ENCODE data around the gene GMCL1. TPM values are rescaled to one million over a fixed set of nuclear protein-coding genes. Genes with fewer than 3 reads are reported as not detected.

Gene GMCL1
- total RNA-seq, 2 donors from 2014 or later = 19.7 to 25.5 TPM

DNA sequence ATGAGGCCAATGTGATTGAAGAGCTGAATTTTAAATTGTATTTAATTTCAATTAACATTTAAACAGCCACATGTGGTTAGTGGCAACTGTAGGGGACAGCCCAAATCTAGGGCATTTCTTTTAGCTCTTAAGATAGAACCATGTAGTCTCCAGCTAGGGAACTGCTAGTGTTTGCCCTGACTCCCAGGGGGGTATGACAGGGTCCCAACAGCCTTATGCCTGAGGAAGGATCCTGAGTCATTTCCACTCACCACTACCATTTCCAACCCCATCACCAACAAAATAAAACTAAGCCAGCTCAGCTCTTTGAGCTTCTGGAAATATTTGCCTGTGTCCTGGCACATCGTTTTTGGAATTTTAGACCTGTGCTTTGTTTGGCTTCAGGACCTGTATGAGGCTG, 13.7 kb upstream of the GMCL1 start:
- Histone ChIP-seq H3K27ac (ENCODE audit: low read depth, low read length) (no peak overlapping the region), H3K4me3 (ENCODE audit: low read length) (no peak overlapping the region), H3K36me3 (ENCODE audit: control insufficient read depth, insufficient read depth, low read length) (no peaks in the 10 kb centered on the region), H3K9me3 (ENCODE audit: control insufficient read depth, low read length) (no peaks in the 10 kb centered on the region), H3K4me1 (ENCODE audit: control insufficient read depth, insufficient read depth, low read length) (no peaks in the 10 kb centered on the region), H3K9ac (ENCODE audit: extremely low read depth, low read length, poor library complexity, severe bottlenecking) (no peak overlapping the region), H3K27me3 (ENCODE audit: control insufficient read depth, insufficient read depth, low read length, poor library complexity, severe bottlenecking) (no peaks in the 10 kb centered on the region)
- TF ChIP-seq, protein P1, sequence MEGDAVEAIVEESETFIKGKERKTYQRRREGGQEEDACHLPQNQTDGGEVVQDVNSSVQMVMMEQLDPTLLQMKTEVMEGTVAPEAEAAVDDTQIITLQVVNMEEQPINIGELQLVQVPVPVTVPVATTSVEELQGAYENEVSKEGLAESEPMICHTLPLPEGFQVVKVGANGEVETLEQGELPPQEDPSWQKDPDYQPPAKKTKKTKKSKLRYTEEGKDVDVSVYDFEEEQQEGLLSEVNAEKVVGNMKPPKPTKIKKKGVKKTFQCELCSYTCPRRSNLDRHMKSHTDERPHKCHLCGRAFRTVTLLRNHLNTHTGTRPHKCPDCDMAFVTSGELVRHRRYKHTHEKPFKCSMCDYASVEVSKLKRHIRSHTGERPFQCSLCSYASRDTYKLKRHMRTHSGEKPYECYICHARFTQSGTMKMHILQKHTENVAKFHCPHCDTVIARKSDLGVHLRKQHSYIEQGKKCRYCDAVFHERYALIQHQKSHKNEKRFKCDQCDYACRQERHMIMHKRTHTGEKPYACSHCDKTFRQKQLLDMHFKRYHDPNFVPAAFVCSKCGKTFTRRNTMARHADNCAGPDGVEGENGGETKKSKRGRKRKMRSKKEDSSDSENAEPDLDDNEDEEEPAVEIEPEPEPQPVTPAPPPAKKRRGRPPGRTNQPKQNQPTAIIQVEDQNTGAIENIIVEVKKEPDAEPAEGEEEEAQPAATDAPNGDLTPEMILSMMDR (conservative IDR thresholded peaks at IDR 0.05) = no peak
- Mint-ChIP-seq H3K4me1 (peaks cover 18% of the 10 kb centered on the region), H3K27me3 (ENCODE audit: insufficient read depth) (no peaks in the 10 kb centered on the region), H3K9me3 (no peaks in the 10 kb centered on the region), H3K27ac (peak overlapping the region; percentile 15), H3K36me3 (ENCODE audit: low read depth) (peaks cover 4% of the 10 kb centered on the region), H3K4me3 (no peak overlapping the region)
- WGBS, 2 experiments (ENCODE audit: insufficient coverage in 1 of 2, insufficient read length in 1 of 2) = 78% methylated on average over 1 of the region's 1 CpG; no CpG with 5 or more reads in 1 of the 2 experiments
- DNase-seq = no peak

DNA sequence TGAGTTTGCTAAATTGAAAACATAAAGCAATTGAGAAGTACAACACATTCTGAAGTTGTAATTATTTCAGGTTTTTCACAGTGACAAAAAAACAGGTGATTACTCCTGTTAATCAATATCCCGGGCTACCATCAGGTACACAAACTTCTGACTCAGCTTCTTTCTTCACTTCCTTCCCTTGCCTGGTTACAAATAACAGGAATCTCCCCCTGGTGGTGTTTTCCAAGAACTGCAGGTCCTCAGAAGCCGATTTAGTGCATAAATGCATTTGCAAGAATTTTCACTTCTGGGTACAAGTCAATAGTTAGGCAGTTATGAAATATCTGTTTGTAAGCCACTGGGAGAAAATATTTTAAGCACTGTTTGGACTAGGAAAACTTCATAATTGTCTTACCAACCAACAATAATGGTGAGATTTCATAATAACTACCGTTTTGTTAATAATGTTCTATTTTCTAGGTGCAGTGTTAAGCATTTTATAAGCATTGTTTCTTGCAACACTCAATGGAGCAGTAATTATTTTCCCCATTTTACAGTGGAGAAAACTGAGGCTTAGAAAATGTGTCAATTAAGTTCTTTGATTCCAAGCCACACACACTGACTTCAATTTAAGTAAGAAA, 12.4 kb upstream of the GMCL1 start:
- H3K9ac ChIP-seq (ENCODE audit: extremely low read depth, low read length, poor library complexity, severe bottlenecking) = no peak overlapping the region
- DNase-seq = peak; percentile 88
- 29 to 41% methylated on average over 1 to 3 of the region's 3 CpGs for WGBS, 2 experiments (ENCODE audit: insufficient coverage in 1 of 2, insufficient read length in 1 of 2)
- TF ChIP-seq, protein P1 (conservative IDR thresholded peaks at IDR 0.05) = peak; percentile 95
- no peaks in the 10 kb centered on the region for H3K36me3 ChIP-seq (ENCODE audit: control insufficient read depth, insufficient read depth, low read length)
- peaks cover 18% of the 10 kb centered on the region for H3K4me1 Mint-ChIP-seq
- no peaks in the 10 kb centered on the region for H3K27me3 Mint-ChIP-seq (ENCODE audit: insufficient read depth)
- no peaks in the 10 kb centered on the region for H3K9me3 ChIP-seq (ENCODE audit: control insufficient read depth, low read length)
- no peak overlapping the region for H3K4me3 ChIP-seq (ENCODE audit: low read length)
- peaks cover 15% of the 10 kb centered on the region for H3K36me3 Mint-ChIP-seq (ENCODE audit: low read depth)
- H3K27ac Mint-ChIP-seq = no peak overlapping the region
- no peak overlapping the region for H3K4me3 Mint-ChIP-seq
- H3K27ac ChIP-seq (ENCODE audit: low read depth, low read length) = no peak overlapping the region
- H3K27me3 ChIP-seq (ENCODE audit: control insufficient read depth, insufficient read depth, low read length, poor library complexity, severe bottlenecking) = no peaks in the 10 kb centered on the region
- H3K9me3 Mint-ChIP-seq = peaks cover 2% of the 10 kb centered on the region
- no peaks in the 10 kb centered on the region for H3K4me1 ChIP-seq (ENCODE audit: control insufficient read depth, insufficient read depth, low read length)

DNA sequence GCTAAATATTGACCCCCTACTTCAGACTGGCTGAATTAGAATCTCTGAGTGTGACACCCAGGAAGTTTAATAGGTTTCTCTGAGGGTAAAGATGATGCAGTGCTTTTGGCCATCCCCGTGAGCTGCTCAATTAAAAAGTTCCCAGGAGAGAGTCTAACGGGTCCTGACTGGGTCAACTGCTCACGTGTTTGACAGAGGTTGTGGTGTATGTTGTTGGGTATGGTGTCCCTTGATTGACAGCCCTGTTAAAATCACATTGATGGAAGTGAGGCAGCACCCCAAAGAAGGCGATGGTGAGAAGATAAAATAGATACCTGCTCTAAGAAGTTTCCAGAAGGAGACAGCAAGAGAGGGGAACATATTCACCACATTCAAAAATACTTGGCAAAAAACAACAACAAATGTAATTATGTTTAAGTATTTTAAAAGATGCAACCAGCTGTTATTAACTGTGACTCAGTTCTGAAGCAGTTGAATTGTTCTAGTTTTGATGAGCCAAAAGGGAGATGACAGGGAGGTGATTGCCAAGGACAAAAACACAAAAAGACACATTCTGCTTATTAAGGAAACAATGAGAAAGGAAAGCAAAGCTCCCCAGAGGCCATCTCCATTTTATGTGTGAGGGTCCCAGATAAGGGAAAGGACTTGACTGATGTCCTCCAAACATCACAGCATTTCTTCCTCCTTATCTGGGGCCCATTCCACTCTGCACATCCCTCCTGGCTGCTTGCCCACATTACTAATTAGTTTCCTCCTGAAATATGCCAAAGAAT, 11.5 kb upstream of the GMCL1 start:
- Histone ChIP-seq H3K9ac (ENCODE audit: extremely low read depth, low read length, poor library complexity, severe bottlenecking) (no peak overlapping the region), H3K27me3 (ENCODE audit: control insufficient read depth, insufficient read depth, low read length, poor library complexity, severe bottlenecking) (no peaks in the 10 kb centered on the region), H3K27ac (ENCODE audit: low read depth, low read length) (no peak overlapping the region), H3K4me3 (ENCODE audit: low read length) (no peak overlapping the region), H3K4me1 (ENCODE audit: control insufficient read depth, insufficient read depth, low read length) (no peaks in the 10 kb centered on the region), H3K36me3 (ENCODE audit: control insufficient read depth, insufficient read depth, low read length) (no peaks in the 10 kb centered on the region), H3K9me3 (ENCODE audit: control insufficient read depth, low read length) (no peaks in the 10 kb centered on the region)
- WGBS, 2 experiments (ENCODE audit: insufficient coverage in 1 of 2, insufficient read length in 1 of 2) = 89 to 94% methylated on average over 3 to 4 of the region's 4 CpGs
- Mint-ChIP-seq H3K27ac (no peak overlapping the region), H3K9me3 (peaks cover 2% of the 10 kb centered on the region), H3K36me3 (ENCODE audit: low read depth) (peaks cover 17% of the 10 kb centered on the region), H3K4me3 (no peak overlapping the region), H3K27me3 (ENCODE audit: insufficient read depth) (no peaks in the 10 kb centered on the region), H3K4me1 (peaks cover 18% of the 10 kb centered on the region)
- DNase-seq = no peak
- TF ChIP-seq, protein P1 (conservative IDR thresholded peaks at IDR 0.05) = no peak
